ENCODE results near the gene SDC1. TPM values are rescaled to one million over a fixed set of nuclear protein-coding genes. Genes with fewer than 3 reads are reported as not detected.

SDC1 gene
- total RNA-seq, 1 experiment from 2014 or later = 26.5 TPM

GRCh38 chr2:20180676-20181648, 44.0 kb downstream of the SDC1 start:
- in situ Hi-C loops (cut with HindIII; ENCODE audit: low pct_unique_long_range_greater_than_20kb, low sequenced_read_pairs) = no loop called here
- no peak for DNase-seq (ENCODE audit: low read depth, low spot score)

- in situ Hi-C loops (cut with HindIII; ENCODE audit: low pct_unique_long_range_greater_than_20kb, low sequenced_read_pairs) = no loop called here
- DNase-seq (ENCODE audit: low read depth, low spot score) = peak; percentile 41
Observed at GRCh38 chr2:20179755-20180594, 45.0 kb downstream of the SDC1 start.

GRCh38 chr2:20179466-20179754, 45.5 kb downstream of the SDC1 start:
- in situ Hi-C loops (cut with HindIII; ENCODE audit: low pct_unique_long_range_greater_than_20kb, low sequenced_read_pairs) = no loop called here

GRCh38 chr2:20178666-20179465, 46.1 kb downstream of the SDC1 start:
- DNase-seq (ENCODE audit: low read depth, low spot score) = no peak
- in situ Hi-C loops (cut with HindIII; ENCODE audit: low pct_unique_long_range_greater_than_20kb, low sequenced_read_pairs) = no loop called here

More at GRCh38 chr2:20179466-20179754, 45.5 kb downstream of the SDC1 start:
- no peak for DNase-seq (ENCODE audit: low read depth, low spot score)

- DNase-seq (ENCODE audit: low read depth, low spot score) = no peak
- in situ Hi-C loops (cut with HindIII; ENCODE audit: low pct_unique_long_range_greater_than_20kb, low sequenced_read_pairs) = no loop called here
Observed at GRCh38 chr2:20178249-20178607, 46.7 kb downstream of the SDC1 start.

- in situ Hi-C loops (cut with HindIII; ENCODE audit: low pct_unique_long_range_greater_than_20kb, low sequenced_read_pairs) = no loop called here
- DNase-seq (ENCODE audit: low read depth, low spot score) = no peak
Observed at GRCh38 chr2:20177556-20178248, 47.2 kb downstream of the SDC1 start.

GRCh38 chr2:20176760-20177159, 48.2 kb downstream of the SDC1 start:
- no peak for DNase-seq (ENCODE audit: low read depth, low spot score)
- in situ Hi-C loops (cut with HindIII; ENCODE audit: low pct_unique_long_range_greater_than_20kb, low sequenced_read_pairs) = no loop called here

GRCh38 chr2:20175931-20176330, 49.0 kb downstream of the SDC1 start:
- in situ Hi-C loops (cut with HindIII; ENCODE audit: low pct_unique_long_range_greater_than_20kb, low sequenced_read_pairs) = no loop called here

GRCh38 chr2:20175267-20175666, 49.7 kb downstream of the SDC1 start:
- in situ Hi-C loops (cut with HindIII; ENCODE audit: low pct_unique_long_range_greater_than_20kb, low sequenced_read_pairs) = no loop called here

More at GRCh38 chr2:20175931-20176330, 49.0 kb downstream of the SDC1 start:
- no peak for DNase-seq (ENCODE audit: low read depth, low spot score)

GRCh38 chr2:20174410-20174809, 50.5 kb downstream of the SDC1 start:
- in situ Hi-C loops (cut with HindIII; ENCODE audit: low pct_unique_long_range_greater_than_20kb, low sequenced_read_pairs) = no loop called here
- DNase-seq (ENCODE audit: low read depth, low spot score) = no peak

More at GRCh38 chr2:20175267-20175666, 49.7 kb downstream of the SDC1 start:
- no peak for DNase-seq (ENCODE audit: low read depth, low spot score)

GRCh38 chr2:20173496-20174402, 51.2 kb downstream of the SDC1 start:
- in situ Hi-C loops (cut with HindIII; ENCODE audit: low pct_unique_long_range_greater_than_20kb, low sequenced_read_pairs) = no loop called here

GRCh38 chr2:20173064-20173463, 51.9 kb downstream of the SDC1 start:
- DNase-seq (ENCODE audit: low read depth, low spot score) = no peak
- in situ Hi-C loops (cut with HindIII; ENCODE audit: low pct_unique_long_range_greater_than_20kb, low sequenced_read_pairs) = no loop called here

More at GRCh38 chr2:20173496-20174402, 51.2 kb downstream of the SDC1 start:
- DNase-seq (ENCODE audit: low read depth, low spot score) = no peak

- in situ Hi-C loops (cut with HindIII; ENCODE audit: low pct_unique_long_range_greater_than_20kb, low sequenced_read_pairs) = no loop called here
Observed at GRCh38 chr2:20172273-20173055, 52.5 kb downstream of the SDC1 start.

GRCh38 chr2:20171445-20171977, 53.4 kb downstream of the SDC1 start:
- no peak for DNase-seq (ENCODE audit: low read depth, low spot score)
- in situ Hi-C loops (cut with HindIII; ENCODE audit: low pct_unique_long_range_greater_than_20kb, low sequenced_read_pairs) = no loop called here

More at GRCh38 chr2:20172273-20173055, 52.5 kb downstream of the SDC1 start:
- DNase-seq (ENCODE audit: low read depth, low spot score) = no peak

GRCh38 chr2:20170704-20171250, 54.2 kb downstream of the SDC1 start:
- no peak for DNase-seq (ENCODE audit: low read depth, low spot score)
- in situ Hi-C loops (cut with HindIII; ENCODE audit: low pct_unique_long_range_greater_than_20kb, low sequenced_read_pairs) = no loop called here
